HG03045 (cell line): ENCODE data around the gene ZNF524.

Source experiments
- ATAC-seq: cut with Tn5 transposase; IDR thresholded peaks from one replicate; pipeline ENCODE4 v1.9.1; 2021; ENCODE audit warnings: mild to moderate bottlenecking, moderate library complexity; ENCODE audit not compliant: unreplicated experiment

ZNF524 gene

DNA sequence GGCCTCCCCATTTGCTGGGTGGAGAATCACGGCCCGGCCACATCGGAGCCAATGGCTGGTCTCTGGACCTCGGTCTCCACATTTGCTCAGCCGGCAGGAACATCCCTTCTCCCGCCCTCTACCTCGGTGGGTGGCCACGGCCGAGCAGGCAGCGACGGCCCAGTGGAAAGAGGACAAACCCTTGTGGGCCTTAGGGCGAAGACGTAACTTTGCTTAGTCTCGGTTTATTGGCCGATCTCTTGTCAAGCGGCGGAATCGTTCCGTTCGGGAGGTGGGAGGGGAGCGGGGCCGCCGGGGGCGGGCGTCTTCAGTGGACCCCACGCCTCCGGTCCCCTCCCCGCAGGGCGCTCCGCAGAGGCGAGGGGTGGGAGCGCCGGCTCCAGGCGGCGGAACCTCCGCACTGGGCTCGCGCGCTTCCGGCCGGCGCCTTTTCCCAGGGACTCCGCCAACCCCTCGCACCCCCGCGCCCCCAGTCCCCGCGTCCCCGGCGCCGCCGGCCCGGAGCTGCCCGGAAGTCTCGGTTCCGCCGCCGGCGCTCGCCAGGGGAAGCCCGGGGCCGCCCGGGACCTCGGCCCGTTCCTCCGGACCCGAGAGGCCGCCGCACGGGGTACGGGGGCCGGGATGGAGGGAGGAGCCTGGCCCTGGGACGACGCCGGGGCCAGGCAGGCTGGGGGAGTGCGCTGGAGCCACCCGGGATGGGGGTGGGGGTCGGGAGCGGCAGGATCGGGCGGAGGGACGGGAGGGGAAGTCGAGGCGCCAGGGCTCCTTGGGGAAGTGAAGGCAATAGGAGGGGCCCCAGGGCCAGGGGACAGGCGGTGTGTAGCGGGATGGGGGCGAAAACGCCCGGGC is 40.7 kb downstream of the ZNF524 start, which contains the start of gene ZNF580:
Gene ZNF580 (plus strand): TSS at position 426 of the 849 bp plus-strand sequence. CDS start 1,507 bp downstream, outside the sequence.
- ATAC-seq = no peak

DNA sequence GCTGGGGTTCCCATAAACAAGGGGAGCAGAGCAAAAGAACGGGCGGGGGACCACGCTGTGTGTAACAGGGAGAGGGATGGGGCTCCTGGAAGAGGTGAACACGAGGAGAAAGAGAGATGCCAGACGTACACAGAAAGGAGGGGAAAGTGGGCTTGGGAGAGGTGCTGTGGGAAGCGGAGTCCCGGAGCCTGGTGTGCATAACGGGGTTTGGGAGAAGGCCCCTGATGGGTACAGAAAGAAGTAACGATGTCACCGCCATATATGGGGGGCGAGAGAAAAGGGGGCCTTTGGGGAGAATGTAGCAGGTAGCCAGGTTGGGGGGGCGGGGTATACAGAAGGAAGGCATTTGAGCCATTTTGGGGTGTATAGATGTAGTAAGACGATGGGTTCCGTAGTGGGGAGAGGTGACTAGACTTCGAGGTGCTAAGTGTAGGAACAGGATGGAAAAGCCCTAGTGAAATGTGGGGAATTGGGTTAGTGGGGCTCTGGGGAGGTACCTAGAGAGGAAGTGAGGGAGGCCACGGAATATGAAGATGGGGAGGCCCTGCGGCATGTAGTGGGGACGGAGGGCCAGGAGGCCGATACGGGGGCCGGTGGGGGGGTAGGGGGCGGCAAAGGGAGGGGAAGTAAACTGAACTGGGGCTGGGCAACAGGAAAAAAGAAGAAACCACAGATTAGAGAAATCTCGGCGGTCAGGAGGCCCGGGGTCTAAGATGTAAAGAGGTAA is 41.5 kb downstream of the ZNF524 start:
- no peak for ATAC-seq

DNA sequence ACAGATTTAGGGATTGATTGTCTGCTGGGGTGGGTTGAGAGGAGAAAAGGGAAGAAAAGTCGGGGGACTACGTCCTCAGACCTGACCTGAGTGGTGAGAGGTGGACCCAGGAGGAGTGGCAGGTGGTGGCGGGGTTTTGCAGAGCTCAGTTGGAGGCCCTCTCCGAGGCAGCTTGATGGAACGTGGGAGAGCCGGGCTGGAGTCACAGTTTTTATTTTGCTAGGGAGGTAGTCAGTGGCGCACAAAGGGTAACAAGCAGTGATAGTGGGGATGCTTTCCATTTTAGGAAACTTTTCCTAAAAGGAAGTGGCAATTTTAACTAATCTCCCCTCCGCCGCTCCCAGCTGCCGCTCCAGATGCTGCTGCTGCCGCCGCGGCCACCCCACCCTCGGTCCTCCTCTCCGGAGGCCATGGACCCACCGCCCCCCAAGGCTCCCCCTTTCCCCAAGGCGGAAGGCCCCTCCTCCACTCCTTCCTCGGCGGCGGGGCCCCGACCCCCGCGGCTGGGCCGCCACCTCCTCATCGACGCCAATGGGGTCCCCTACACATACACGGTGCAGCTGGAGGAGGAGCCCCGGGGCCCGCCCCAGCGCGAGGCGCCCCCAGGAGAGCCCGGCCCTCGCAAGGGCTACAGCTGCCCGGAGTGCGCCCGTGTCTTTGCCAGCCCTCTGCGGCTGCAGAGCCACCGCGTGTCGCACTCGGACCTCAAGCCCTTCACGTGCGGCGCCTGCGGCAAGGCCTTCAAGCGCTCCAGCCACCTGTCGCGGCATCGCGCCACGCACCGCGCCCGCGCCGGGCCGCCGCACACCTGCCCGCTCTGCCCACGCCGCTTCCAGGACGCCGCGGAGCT is 42.3 kb downstream of the ZNF524 start:
- ATAC-seq = peak; percentile 2

DNA sequence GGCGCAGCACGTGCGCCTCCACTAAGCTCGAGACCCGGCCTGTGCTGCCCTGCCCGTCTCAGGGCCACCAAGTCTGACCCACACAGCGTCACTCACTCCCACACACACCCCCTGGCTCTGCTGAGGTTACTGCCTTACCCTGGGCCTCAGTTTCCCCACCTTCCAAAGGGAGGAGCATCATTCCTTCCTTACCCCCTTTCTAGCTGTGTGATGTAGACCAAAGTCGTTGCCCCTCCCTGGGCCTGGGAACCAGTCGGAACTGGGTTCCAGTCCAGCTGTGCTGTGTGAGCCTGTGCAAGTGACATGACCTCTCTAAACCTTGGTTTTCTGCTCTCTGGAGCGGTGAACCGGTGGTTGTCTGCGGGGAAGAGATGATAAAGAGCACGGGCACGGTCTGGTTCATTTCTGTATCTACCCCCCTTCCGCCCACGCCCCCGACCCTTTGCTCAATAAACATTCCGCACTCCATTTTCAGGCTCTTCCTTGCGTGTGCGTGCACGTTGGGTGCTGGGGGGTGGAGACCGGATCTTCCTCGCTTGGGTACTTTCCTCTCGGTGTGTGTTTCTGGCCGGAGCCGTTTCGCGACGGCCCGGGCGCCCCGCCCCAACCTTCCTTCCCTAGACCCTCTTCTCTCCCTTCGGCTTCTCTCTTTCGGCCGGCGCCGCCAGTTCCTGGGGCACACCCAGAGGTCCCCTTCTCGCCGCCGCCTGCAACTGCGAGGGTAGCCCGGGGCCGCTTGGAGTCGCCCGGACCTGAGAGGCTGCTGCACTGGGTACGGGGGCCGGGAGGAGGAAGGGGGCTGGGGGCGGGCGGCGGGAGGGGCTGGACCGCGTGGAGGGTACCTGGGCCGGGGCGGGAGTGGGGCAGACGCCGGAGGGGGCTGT is 43.2 kb downstream of the ZNF524 start, which contains the start of gene ZNF581:
Gene ZNF581 (plus strand): TSS at position 647 of the 884 bp plus-strand sequence. CDS start 923 bp downstream, outside the sequence.
- peak; percentile 34 for ATAC-seq

DNA sequence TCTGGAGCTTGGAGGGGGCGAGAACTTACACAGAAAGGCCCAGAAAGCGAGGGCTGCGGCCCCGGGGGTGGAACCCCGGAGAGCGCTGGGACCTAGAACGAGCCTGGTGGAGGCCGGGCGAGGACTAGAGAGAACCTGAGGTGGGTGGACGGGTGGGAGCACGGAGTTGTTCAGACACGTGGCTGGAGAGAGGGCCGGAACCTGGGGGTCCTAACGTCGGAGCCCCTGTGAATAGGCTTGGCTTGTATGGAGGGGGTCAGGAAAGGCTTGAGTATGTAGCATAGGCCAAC is 43.7 kb downstream of the ZNF524 start:
- no peak for ATAC-seq

DNA sequence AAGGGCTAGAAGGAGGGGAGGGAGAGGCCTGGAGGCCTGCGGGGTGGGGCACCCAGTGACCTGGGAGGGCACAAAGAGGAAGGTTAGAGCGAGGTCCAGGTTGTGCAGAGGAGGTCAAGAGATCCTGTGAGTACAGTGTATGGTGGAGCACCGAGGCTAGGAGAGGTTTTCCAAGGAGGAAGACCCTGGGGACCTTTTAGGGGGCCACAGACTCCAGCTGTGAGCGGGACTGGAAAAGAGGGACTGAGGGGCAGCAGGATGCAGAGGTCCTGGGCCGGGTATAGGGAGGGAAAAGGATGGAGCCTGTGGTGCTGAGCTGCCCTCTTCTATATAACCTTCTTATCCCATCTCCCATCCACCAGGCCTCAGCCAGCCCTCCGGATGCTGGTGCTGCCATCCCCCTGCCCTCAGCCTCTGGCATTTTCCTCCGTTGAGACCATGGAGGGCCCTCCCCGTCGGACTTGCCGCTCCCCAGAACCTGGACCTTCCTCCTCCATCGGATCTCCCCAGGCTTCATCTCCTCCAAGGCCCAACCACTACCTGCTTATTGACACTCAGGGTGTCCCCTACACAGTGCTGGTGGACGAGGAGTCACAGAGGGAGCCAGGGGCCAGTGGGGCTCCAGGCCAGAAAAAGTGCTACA is 44.2 kb downstream of the ZNF524 start:
- no peak for ATAC-seq

DNA sequence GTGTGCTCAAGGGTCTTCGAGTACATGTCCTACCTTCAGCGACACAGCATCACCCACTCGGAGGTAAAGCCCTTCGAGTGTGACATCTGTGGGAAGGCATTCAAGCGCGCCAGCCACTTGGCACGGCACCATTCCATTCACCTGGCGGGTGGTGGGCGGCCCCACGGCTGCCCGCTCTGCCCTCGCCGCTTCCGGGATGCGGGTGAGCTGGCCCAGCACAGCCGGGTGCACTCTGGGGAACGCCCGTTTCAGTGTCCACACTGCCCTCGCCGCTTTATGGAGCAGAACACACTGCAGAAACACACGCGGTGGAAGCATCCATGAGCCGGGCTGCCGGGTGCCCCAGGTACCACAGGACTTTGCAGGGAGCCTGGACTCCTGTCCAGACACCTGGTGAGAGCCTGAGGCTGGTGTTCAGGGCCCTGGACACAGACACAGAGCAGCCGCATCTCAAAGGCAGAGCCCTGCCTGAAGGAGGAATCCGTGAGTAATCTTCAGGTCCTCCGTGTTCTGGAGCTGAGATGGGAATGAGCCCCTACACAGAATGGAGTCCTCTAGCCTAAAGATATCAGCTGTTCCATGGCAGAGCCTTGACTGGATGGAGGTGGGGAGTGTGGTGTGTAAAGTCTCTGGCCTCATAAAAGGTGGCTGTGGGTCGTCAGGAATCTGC is 44.9 kb downstream of the ZNF524 start:
- ATAC-seq = no peak

DNA sequence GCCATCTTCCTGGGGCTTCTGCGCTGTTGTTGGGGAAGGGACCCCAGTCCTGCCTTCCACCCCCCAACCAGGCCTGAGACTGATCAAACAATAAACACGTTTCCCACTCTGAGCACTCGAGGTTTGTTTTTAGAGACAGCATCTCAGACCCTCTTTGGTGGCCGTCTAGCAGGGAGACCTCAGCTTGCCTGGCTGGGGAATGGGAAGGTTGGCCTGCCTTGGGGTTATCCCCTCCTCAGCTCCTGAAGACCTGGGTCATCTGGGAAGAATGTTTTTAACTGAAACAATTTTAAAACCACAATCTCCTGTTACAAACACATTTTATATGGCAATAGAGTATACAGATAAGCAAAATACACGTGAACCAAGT is 45.4 kb downstream of the ZNF524 start:
- ATAC-seq = no peak

DNA sequence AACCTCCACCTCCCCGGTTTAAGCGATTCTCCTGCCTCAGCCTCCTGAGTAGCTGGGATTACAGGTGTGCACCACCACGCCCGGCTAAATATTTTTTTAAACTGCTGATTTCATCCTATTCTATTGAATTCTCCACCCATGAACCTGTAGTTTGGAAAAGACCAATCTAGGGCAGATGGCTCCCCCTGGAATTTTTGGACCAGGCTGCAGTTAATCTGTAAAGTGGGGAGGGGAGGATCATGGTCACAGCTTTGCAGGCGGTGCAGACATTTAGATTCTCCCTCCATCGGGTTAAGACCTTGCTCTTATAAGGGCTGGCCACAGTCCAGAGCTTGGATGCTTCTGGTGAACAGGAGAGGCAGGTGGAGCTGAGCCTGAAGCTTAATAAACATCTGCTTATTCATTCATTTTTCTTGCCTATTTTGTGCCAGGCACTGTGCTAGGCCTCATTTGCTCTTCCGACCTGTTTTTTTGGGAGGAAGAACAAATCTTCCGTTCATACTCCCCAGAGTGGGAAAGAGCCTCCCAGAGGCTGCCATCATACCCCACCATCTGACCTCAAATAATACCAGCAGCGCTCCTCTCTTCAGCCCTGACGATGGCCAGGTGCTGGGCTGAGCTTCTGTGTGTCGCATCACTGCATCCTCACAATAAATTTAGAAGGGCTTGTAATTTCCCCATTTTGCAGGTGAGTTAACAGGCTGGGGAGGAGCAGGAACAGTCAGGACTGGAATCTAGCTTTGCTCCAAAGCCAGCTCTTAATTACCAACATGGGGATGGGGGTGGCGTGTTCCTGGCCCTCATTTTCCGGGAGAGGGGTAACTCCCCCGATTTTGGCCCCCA is 47.0 kb downstream of the ZNF524 start:
- no peak for ATAC-seq

DNA sequence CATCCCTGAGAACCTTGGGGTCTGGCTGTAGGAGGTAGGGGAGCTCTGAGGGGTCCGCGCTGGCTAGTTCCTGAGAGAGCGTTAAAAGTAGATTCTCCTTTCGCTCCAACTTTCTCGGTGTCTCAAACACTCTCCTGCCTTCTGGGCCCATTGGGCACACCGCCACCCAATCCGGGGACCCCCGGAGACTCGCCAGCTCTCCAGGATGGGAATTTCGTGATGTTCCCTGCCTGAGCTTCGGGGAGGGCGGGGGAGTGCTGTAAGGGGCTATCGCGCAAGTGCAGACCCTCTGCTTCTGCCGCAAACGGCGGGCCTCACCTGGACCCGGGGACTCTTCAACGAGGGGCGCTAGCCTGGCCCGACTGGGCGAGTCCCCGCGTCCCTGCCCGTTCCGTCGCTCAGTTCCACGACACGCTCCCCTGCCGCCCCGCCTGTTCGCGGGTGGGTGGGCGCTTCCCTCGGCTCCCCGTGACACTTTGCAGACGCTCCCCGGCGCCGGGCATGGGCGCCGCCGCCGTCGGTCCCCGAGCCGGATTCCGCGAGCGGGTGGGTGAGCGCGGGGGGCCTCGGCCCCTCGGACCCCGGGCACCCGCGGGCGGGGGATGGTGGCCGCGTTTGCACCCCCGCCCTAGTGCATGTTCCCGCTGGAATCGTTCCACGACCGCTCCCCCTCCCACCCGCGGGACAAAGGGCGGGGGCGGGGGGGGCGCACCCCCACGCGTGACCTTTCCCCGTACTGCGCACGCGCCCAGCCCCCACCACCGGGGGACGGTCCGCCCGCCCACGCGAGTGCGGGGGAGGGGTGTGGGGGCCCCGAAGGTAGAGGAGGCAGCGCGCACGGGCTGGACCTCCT is 47.9 kb downstream of the ZNF524 start, which contains the start of gene CCDC106:
Gene CCDC106 (plus strand): TSS at position 481 of the 853 bp plus-strand sequence. CDS start 835 bp downstream, outside the sequence.
- no peak for ATAC-seq

DNA sequence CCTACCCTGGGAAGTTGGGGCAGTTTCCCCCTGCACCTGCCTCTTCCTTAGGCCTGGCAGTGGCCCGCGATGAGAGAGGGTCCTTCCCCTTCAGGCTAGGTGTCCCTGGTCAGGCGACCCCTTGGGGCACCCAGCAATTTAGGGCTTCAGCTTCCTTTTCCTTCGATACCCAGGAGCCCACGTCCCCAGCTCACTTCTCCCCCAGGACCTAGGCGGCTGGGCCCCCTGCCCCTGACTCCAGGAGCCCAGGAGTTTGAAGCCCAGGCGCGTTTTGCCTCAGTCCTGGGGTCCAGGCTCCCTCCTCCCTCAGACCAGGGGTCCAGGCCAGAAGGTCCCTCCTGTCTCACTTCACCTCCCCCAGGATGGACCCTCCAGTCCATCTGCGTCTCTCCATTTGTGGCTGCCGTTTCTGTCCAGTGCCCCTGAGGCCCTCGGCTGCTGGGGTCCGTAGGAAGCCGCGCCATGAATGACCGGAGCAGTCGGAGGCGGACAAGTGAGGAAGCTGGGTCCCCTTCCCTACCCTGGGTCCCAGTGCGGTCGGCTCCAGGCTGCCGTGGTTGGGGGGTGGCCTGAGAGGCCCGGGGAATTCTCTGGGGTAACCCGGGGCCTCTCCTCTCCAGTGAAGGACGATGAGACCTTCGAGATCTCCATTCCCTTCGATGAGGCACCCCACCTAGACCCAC is 48.6 kb downstream of the ZNF524 start:
- no peak for ATAC-seq

DNA sequence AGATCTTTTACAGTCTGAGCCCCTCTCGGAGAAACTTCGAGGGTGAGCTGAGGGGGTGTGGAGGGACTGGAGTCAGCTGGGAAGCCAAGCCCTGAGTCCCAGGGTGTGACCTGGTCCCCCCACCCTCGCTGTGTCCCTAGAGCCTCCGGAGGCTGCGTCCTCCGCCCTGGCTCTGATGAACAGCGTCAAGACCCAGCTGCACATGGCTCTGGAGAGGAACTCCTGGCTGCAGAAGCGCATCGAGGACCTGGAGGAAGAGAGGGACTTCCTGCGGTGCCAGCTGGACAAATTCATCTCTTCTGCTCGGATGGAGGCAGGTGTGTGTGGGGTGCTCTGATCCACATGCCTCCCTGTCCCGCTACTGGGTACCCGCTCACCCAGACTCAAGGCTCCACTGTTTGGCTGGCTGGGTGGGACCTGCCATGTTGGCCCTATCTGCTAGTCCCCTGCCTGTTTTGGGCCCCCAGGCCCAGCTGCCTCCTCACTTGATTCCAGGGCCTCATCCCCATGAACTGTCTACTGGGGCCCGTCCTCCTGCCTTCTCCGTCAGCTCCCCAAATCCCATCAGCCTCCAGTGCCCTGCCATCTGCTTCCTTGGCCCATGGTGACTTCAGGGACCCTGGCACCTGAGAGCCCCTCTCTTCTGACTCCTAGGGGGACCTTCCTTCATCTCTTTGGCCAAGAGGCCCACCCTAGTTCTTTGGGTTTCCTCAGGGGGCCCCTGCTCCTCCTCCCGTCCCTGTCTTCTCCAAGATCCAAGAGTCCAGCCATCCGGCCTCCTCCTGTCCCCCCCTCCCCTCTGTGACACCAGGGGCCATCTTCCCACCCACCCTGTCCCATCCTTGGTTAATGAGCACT is 49.4 kb downstream of the ZNF524 start:
- ATAC-seq = no peak

DNA sequence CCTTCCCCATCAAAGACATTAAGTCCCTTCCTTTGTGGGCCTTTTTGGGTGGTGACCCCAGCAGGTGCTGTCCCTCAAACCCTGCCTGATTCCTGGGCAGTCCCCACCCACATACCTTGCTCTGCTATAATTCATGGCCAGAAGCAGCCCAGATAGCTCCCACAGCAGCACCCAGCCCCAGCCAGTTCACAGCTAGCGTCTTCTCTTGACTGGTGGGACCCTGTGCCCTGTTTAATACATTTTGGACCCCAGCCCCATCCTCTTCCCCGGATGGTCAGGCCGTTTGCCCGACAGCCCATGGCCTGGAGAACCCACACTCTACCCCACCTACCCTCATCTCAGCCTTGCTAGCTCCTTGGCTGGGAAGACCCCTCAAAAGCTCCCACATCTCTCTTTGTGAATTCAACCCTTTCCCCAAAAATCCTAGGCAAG is 50.1 kb downstream of the ZNF524 start:
- ATAC-seq = no peak

DNA sequence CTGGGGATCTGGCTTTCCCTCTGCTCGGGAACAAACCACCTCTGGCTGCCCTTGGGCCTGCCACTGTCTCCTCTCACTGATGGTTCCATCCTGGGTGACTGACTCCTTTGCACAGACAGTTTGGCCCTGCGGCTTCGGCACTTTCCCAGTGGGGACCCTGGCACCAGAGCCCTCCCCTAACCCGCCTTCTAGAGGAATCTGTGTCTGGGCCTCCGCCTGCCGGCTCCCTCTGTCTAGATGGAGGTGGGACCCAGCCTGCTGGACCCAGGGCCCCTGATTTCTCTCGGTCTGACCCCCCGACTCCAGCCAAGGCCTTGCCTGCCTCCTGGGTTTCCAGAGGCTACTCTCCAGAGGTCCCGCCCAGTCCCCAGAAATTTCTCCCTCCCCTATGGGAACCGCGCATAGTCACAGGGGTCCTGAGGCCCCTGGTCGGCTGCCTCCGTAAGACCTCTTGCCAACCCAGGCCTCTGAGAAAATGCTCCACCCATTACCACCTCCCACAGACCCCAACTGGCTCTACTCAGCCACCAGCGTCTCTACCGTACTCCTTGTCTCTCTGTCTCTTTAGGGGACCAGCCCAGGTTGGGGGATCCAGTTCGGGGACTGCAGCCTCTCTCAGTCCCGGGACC is 50.6 kb downstream of the ZNF524 start:
- ATAC-seq = no peak

DNA sequence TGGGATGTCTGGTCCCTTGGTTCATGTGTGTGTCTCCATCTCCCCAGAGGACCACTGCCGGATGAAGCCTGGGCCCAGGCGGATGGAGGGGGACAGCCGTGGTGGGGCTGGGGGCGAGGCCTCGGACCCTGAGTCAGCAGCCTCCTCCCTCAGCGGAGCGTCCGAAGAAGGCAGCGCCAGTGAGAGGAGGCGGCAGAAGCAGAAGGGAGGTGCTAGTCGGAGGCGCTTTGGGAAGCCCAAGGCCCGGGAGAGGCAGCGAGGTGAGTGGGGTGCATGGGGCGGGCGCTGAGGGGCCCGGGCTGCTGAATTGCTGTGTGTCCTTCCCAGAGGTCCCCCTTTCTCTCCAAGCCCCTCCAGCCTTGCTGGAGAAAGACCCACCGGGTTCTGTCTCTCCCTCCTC is 51.1 kb downstream of the ZNF524 start:
- ATAC-seq = no peak
